ENCODE data around the gene SEMA4A. TPM values are rescaled to one million over a fixed set of nuclear protein-coding genes. Genes with fewer than 3 reads are reported as not detected.

Gene SEMA4A
- total RNA-seq, 3 donors from 2014 or later (not counting 1 experiment from before 2014, with no cell fraction given): 2.6 to 13.0 (median 7.0) TPM

- Mint-ChIP-seq H3K9me3 (no peaks in the 10 kb centered on the region), H3K4me3 (peak overlapping the region; percentile 17), H3K27me3 (ENCODE audit: low read depth in 2 of 2) (peaks cover 0 to 8% of the 10 kb centered on the region in 2 donors), H3K4me1 (peaks cover 0 to 8% of the 10 kb centered on the region in 2 donors), H3K36me3 (no peaks in the 10 kb centered on the region), H3K27ac (peak overlapping the region in 1 of 2 donors; percentile 51)
- Histone ChIP-seq H3K27ac (ENCODE audit: low read length) (no peak overlapping the region), H3K9me3 (ENCODE audit: control insufficient read depth, insufficient read depth, low read length) (no peaks in the 10 kb centered on the region), H3K27me3 (ENCODE audit: control insufficient read depth, insufficient read depth, low read length) (no peaks in the 10 kb centered on the region), H3K36me3 (ENCODE audit: control insufficient read depth, insufficient read depth, low read length) (no peaks in the 10 kb centered on the region), H3K4me3 (ENCODE audit: low read length) (no peak overlapping the region), H3K4me1 (ENCODE audit: control insufficient read depth, insufficient read depth, low read length) (no peaks in the 10 kb centered on the region)
- 96% methylated on average over 22 of the region's 22 CpGs for WGBS (ENCODE audit: insufficient coverage)
- ATAC-seq: no peak
- no peak for TF ChIP-seq CTCF (IDR thresholded peaks at IDR 0.05)
- no peak for DNase-seq
- intact Hi-C loops (cut with micrococcal nuclease): no loop called here
Observed at GRCh38 chr1:156138458-156138867, 14.9 kb upstream of the SEMA4A start.

- DNase-seq: peak in 1 of 2 donors; percentile 53
- peak; percentile 48 for TF ChIP-seq CTCF (IDR thresholded peaks at IDR 0.05)
- Histone ChIP-seq H3K9me3 (ENCODE audit: control insufficient read depth, insufficient read depth, low read length) (no peaks in the 10 kb centered on the region), H3K27ac (ENCODE audit: low read length) (no peak overlapping the region), H3K36me3 (ENCODE audit: control insufficient read depth, insufficient read depth, low read length) (no peaks in the 10 kb centered on the region), H3K27me3 (ENCODE audit: control insufficient read depth, insufficient read depth, low read length) (no peaks in the 10 kb centered on the region), H3K4me1 (ENCODE audit: control insufficient read depth, insufficient read depth, low read length) (peaks cover 3% of the 10 kb centered on the region), H3K4me3 (ENCODE audit: low read length) (no peak overlapping the region)
- Mint-ChIP-seq H3K4me1 (peaks cover 6 to 11% of the 10 kb centered on the region in 2 donors), H3K9me3 (no peaks in the 10 kb centered on the region), H3K36me3 (no peaks in the 10 kb centered on the region), H3K27ac (peak overlapping the region; percentile 9 to 70), H3K4me3 (no peak overlapping the region), H3K27me3 (ENCODE audit: low read depth in 2 of 2) (peaks cover 6 to 16% of the 10 kb centered on the region in 2 donors)
- WGBS (ENCODE audit: insufficient coverage): 62% methylated on average over 20 of the region's 20 CpGs
- peak; percentile 8 to 41 (median 26) for ATAC-seq
- intact Hi-C loops (cut with micrococcal nuclease): no loop called here
Observed at GRCh38 chr1:156140879-156141707, 12.3 kb upstream of the SEMA4A start.

GRCh38 chr1:156143765-156144489, 9.5 kb upstream of the SEMA4A start:
- WGBS (ENCODE audit: insufficient coverage): 83% methylated on average over 11 of the region's 11 CpGs
- DNase-seq: no peak
- intact Hi-C loops (cut with micrococcal nuclease): no loop called here

More at GRCh38 chr1:156143765-156144489, 9.5 kb upstream of the SEMA4A start:
- H3K27me3 ChIP-seq (ENCODE audit: control insufficient read depth, insufficient read depth, low read length): no peaks in the 10 kb centered on the region
- H3K4me3 ChIP-seq (ENCODE audit: low read length): no peak overlapping the region
- Mint-ChIP-seq H3K4me3 (no peak overlapping the region), H3K27ac (no peak overlapping the region), H3K27me3 (ENCODE audit: low read depth in 2 of 2) (peaks cover 9 to 23% of the 10 kb centered on the region in 2 donors), H3K4me1 (peaks cover 15 to 21% of the 10 kb centered on the region in 2 donors), H3K9me3 (no peaks in the 10 kb centered on the region), H3K36me3 (no peaks in the 10 kb centered on the region)
- no peak for ATAC-seq
- no peaks in the 10 kb centered on the region for H3K9me3 ChIP-seq (ENCODE audit: control insufficient read depth, insufficient read depth, low read length)
- no peak for TF ChIP-seq CTCF (IDR thresholded peaks at IDR 0.05)
- H3K4me1 ChIP-seq (ENCODE audit: control insufficient read depth, insufficient read depth, low read length): peaks cover 31% of the 10 kb centered on the region
- no peak overlapping the region for H3K27ac ChIP-seq (ENCODE audit: low read length)
- H3K36me3 ChIP-seq (ENCODE audit: control insufficient read depth, insufficient read depth, low read length): no peaks in the 10 kb centered on the region

Data from natural killer cell (primary cell).